ENCODE results near the gene ABHD6. TPM values are rescaled to one million over a fixed set of nuclear protein-coding genes. Genes with fewer than 3 reads are reported as not detected.
"Not testable (repeated sequence)": the region's sequence is repeated elsewhere in the genome, so short reads cannot be mapped to it uniquely, and the experiment has no call there.

The ABHD6 gene
- total RNA-seq, 1 experiment from 2014 or later, result 12.7 TPM

DNA sequence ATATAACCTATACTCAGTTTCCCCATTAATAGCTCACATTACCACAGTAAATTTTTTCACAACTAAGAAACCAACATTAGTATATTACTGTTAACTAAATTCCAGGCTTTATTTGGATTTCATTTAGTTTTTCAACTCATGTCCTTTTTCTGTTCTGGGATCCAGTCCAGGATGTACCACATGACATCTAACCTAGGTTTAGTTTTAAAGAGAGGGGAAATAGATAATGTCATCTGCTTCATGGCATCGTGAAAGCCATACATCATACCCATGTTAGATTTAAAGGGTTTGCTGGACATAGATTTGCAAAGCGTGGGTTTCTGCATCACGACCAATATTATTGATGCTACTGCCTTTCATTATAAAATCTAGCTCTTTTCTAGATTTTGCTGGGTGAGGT lies 35.3 kb downstream of the ABHD6 start:
- Histone ChIP-seq H3K9me3 (ENCODE audit: control insufficient read depth in 1 of 2, insufficient read depth in 1 of 2, low read depth in 1 of 2, low read length in 2 of 2) (no peaks in the 10 kb centered on the region), H3K4me2 (ENCODE audit: low read length) (no peak overlapping the region; the same call in 1 of the 2 replicates), H4K20me1 (ENCODE audit: insufficient read depth) (no peaks in the 10 kb centered on the region), H3K79me2 (ENCODE audit: insufficient read depth, low read length) (no peaks in the 10 kb centered on the region), H3K9me2 (ENCODE audit: insufficient read depth) (no peaks in the 10 kb centered on the region), H3K36me3 (ENCODE audit: control insufficient read depth in 1 of 2, insufficient read depth in 2 of 2, low read length in 2 of 2) (no peaks in the 10 kb centered on the region), H3K27ac (ENCODE audit: low read depth, low read length) (no peak overlapping the region; the same call in 1 of the 2 replicates), H3K9ac (ENCODE audit: low read length) (no peak overlapping the region), H3K4me3 (replicated peaks in 1 of 2; ENCODE audit: low read depth in 1 of 2, low read length in 2 of 2) (no peak overlapping the region), H3K27me3 (ENCODE audit: insufficient read depth, low read length) (no peaks in the 10 kb centered on the region), H3K4me1 (ENCODE audit: control insufficient read depth in 1 of 2, insufficient read depth in 2 of 2, low read length in 2 of 2) (peaks cover 11 to 25% of the 10 kb centered on the region in 2 experiments), H2AFZ (ENCODE audit: low read depth, low read length, poor library complexity, severe bottlenecking) (no peak overlapping the region)
- TF ChIP-seq CBX3 (IDR thresholded peaks at IDR 0.05; ENCODE audit: low read depth) (no peak), ZFX (IDR thresholded peaks at IDR 0.05) (no peak), EZH2 (IDR thresholded peaks at IDR 0.05) (no peak), CEBPB (IDR thresholded peaks at IDR 0.05; ENCODE audit: low read depth) (no peak), TCF7L2 (IDR thresholded peaks at IDR 0.05; ENCODE audit: borderline replicate concordance, extremely low read depth, insufficient read depth, insufficient read length) (no peak), EGR1 (IDR thresholded peaks at IDR 0.05; ENCODE audit: low read depth) (no peak)
- TF ChIP-seq, protein P1, sequence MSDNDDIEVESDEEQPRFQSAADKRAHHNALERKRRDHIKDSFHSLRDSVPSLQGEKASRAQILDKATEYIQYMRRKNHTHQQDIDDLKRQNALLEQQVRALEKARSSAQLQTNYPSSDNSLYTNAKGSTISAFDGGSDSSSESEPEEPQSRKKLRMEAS (IDR thresholded peaks at IDR 0.05), result no peak
- TF ChIP-seq, protein P2, sequence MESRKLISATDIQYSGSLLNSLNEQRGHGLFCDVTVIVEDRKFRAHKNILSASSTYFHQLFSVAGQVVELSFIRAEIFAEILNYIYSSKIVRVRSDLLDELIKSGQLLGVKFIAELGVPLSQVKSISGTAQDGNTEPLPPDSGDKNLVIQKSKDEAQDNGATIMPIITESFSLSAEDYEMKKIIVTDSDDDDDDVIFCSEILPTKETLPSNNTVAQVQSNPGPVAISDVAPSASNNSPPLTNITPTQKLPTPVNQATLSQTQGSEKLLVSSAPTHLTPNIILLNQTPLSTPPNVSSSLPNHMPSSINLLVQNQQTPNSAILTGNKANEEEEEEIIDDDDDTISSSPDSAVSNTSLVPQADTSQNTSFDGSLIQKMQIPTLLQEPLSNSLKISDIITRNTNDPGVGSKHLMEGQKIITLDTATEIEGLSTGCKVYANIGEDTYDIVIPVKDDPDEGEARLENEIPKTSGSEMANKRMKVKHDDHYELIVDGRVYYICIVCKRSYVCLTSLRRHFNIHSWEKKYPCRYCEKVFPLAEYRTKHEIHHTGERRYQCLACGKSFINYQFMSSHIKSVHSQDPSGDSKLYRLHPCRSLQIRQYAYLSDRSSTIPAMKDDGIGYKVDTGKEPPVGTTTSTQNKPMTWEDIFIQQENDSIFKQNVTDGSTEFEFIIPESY (IDR thresholded peaks at IDR 0.05; ENCODE audit: extremely low read depth, insufficient replicate concordance, low read length), result no peak
- RAD21 ChIA-PET (ENCODE audit: low non-redundant PET in 1 of 2, low total read pairs in 2 of 2, uncharacterized antibody in 2 of 2, unreplicated experiment in 2 of 2), result no interaction called here
- CTCF ChIA-PET, result interaction anchor here (1.2 to 3.4 kb wide), 2 partner anchors 33 to 55 kb away, joined by 3 to 14 read pairs; partner anchors contain the start of genes HTD2 and RPP14
- ATAC-seq, result no peak
- POLR2A ChIA-PET, result no interaction called here
- BruUV-seq (replicated peaks), result no TSS peak
- intact Hi-C loops (cut with micrococcal nuclease), result loop anchor here (2.0 kb wide), 1 partner anchor 36 kb away; the partner anchor contains the start of gene ABHD6
- no peak for DNase-seq (ENCODE audit: low read depth, low spot score)

DNA sequence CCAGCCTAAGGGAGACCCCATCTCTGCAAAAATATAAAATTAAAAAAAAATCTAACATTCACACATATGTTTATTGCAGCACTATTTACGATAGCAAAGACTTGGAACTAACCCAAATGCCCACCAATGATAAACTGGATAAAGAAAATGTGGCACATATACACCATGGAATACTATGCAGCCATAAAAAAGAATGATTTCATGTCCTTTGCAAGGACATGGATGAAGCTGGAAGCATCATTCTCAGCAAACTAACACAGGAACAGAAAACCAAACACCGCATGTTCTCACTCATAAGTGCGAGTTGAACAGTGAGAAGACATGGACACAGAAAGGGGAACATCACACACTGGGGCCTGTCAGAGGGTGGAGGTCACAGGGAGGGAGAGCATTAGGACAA lies 35.8 kb downstream of the ABHD6 start:
- H3K4me1 ChIP-seq (ENCODE audit: control insufficient read depth in 1 of 2, insufficient read depth in 2 of 2, low read length in 2 of 2), result peaks cover 11 to 25% of the 10 kb centered on the region in 2 experiments
- DNase-seq (ENCODE audit: low read depth, low spot score); H3K9ac ChIP-seq (ENCODE audit: low read length); ATAC-seq; H3K4me2 ChIP-seq (ENCODE audit: low read length); H3K36me3 ChIP-seq (ENCODE audit: control insufficient read depth in 1 of 2, insufficient read depth in 2 of 2, low read length in 2 of 2); H3K27ac ChIP-seq (ENCODE audit: low read depth, low read length); POLR2A ChIA-PET; H4K20me1 ChIP-seq (ENCODE audit: insufficient read depth); H3K4me3 ChIP-seq (replicated peaks in 1 of 2; ENCODE audit: low read depth in 1 of 2, low read length in 2 of 2); H3K9me3 ChIP-seq (ENCODE audit: control insufficient read depth in 1 of 2, insufficient read depth in 1 of 2, low read depth in 1 of 2, low read length in 2 of 2); H3K9me2 ChIP-seq (ENCODE audit: insufficient read depth); H2AFZ ChIP-seq (ENCODE audit: low read depth, low read length, poor library complexity, severe bottlenecking); BruUV-seq (replicated peaks); H3K27me3 ChIP-seq (ENCODE audit: insufficient read depth, low read length); RAD21 ChIA-PET (ENCODE audit: low non-redundant PET in 1 of 2, low total read pairs in 2 of 2, uncharacterized antibody in 2 of 2, unreplicated experiment in 2 of 2); H3K79me2 ChIP-seq (ENCODE audit: insufficient read depth, low read length): not testable (repeated sequence)
- intact Hi-C loops (cut with micrococcal nuclease), result loop anchor here (2.0 kb wide), 1 partner anchor 37 kb away; the partner anchor contains the start of gene ABHD6
- CTCF ChIA-PET, result interaction anchor here (1.2 kb wide), 1 partner anchor 56 kb away, joined by 3 read pairs; no protein-coding TSS in a partner anchor
